ENCODE results near the gene SLC1A2. TPM values are rescaled to one million over a fixed set of nuclear protein-coding genes. Genes with fewer than 3 reads are reported as not detected.

The SLC1A2 gene
- total and polyA plus RNA-seq, 11 donors = 0.80 to 23.5 (median 5.2) TPM

DNA sequence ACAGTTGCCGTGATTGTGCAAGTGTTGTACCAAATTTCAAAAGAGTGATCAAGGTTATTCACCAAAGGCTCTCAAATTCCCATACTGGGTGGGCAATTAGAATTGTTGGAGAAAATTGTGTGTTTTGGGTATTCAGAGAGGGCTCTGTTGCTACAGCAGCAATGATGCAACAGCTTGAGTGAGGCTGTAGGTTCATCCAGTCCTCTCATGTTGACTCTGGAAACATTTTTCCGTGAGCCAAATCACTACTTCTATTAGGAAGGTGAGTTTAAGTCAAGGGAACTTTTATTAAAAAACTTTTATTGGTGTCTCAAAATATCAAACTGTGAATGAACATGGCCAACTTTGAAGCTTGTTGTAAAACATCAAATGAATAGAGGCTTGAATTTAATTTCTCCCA is 163.8 kb downstream of the SLC1A2 start:
- Histone ChIP-seq H3K27ac (no peak overlapping the region), H3K9me3 (no peaks in the 10 kb centered on the region), H3K27me3 (no peaks in the 10 kb centered on the region), H3K4me3 (no peak overlapping the region), H3K36me3 (no peaks in the 10 kb centered on the region), H3K4me1 (peaks cover 0 to 24% (median 4%) of the 10 kb centered on the region in 12 donors)
- WGBS, 4 donors = 95 to 98% (median 98%) methylated on average over 2 of the region's 2 CpGs
- intact Hi-C loops (cut with DNase I) = no loop called here
- TF ChIP-seq POLR2A (IDR thresholded peaks at IDR 0.05) = no peak
- TF ChIP-seq, protein P1, sequence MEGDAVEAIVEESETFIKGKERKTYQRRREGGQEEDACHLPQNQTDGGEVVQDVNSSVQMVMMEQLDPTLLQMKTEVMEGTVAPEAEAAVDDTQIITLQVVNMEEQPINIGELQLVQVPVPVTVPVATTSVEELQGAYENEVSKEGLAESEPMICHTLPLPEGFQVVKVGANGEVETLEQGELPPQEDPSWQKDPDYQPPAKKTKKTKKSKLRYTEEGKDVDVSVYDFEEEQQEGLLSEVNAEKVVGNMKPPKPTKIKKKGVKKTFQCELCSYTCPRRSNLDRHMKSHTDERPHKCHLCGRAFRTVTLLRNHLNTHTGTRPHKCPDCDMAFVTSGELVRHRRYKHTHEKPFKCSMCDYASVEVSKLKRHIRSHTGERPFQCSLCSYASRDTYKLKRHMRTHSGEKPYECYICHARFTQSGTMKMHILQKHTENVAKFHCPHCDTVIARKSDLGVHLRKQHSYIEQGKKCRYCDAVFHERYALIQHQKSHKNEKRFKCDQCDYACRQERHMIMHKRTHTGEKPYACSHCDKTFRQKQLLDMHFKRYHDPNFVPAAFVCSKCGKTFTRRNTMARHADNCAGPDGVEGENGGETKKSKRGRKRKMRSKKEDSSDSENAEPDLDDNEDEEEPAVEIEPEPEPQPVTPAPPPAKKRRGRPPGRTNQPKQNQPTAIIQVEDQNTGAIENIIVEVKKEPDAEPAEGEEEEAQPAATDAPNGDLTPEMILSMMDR (IDR thresholded peaks at IDR 0.05) = no peak
- no peak for DNase-seq
- ATAC-seq = no peak

DNA sequence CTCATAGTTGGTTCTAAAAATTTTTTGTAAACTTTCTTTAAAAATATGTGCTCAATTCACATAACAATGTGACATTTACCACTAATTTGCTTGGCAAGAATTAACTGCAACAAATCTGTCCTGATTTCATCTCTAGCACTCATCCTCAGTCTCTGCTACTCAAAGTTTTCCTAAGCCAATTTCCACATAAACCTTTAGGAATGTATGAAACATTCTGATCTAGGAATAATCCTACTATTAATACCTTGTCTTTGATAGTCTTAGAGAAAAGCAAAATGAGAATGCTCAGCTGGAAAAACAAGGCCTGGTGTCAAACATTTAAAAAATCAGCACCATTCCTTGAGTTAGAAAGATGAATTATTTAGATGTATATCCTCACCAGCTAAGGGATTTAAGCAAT is 166.1 kb downstream of the SLC1A2 start:
- DNase-seq = no peak
- H3K4me1 ChIP-seq = peaks cover 0 to 26% (median 4%) of the 10 kb centered on the region in 12 donors
- TF ChIP-seq, protein P1 (IDR thresholded peaks at IDR 0.05) = no peak
- no peak for TF ChIP-seq POLR2A (IDR thresholded peaks at IDR 0.05)
- ATAC-seq = no peak
- no peak overlapping the region for H3K27ac ChIP-seq
- no peak overlapping the region for H3K4me3 ChIP-seq
- no peaks in the 10 kb centered on the region for H3K9me3 ChIP-seq
- intact Hi-C loops (cut with DNase I) = no loop called here
- H3K27me3 ChIP-seq = no peaks in the 10 kb centered on the region
- no peaks in the 10 kb centered on the region for H3K36me3 ChIP-seq

DNA sequence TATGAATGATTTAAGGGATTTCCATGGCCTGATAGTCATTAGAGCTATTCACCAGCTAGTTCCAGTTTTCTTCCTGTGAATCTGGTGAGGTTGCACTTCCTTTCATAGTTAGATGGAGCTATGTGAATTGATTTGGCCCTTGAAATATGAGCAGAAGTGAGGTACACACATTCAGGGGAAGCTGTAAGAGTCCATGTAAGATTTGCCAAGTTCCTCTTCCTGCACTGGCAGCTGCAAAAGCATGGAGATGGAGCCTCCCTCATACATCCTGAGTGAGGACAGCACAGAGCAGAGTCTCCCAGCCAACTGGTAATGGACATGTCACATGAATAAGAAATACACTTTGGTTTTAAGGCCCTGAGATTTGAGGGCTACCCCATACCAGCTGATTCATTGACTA is 168.7 kb downstream of the SLC1A2 start:
- ATAC-seq (no peak), DNase-seq (no peak)
- H3K36me3 ChIP-seq = no peaks in the 10 kb centered on the region
- intact Hi-C loops (cut with DNase I) = no loop called here
- peaks cover 0 to 28% (median 16%) of the 10 kb centered on the region in 12 donors for H3K4me1 ChIP-seq
- H3K9me3 ChIP-seq = no peaks in the 10 kb centered on the region
- TF ChIP-seq, protein P1 (IDR thresholded peaks at IDR 0.05) = no peak
- TF ChIP-seq POLR2A (IDR thresholded peaks at IDR 0.05) = no peak
- H3K4me3 ChIP-seq = no peak overlapping the region
- peak overlapping the region in 1 of 12 donors; percentile 7 for H3K27ac ChIP-seq
- H3K27me3 ChIP-seq = no peaks in the 10 kb centered on the region

DNA sequence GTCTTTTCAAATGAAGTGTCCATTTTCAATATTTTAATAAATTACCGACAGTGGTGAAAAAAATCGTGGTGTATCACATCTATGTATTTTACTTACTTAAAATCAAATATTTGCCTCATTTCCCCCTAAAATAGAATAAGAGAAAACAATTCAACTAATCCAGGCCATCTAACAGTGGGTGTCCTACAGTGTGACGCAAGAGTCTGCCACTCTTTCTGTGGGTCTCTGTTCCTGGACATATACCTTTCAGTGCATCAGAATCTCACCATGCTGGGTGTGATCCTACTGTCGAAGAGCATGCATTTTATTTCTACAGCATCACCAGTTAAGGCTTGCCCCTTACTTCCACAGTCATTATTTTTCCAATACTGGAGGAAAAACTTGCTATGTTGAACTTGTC is 169.2 kb downstream of the SLC1A2 start:
- ATAC-seq = no peak
- Histone ChIP-seq H3K27ac (no peak overlapping the region), H3K4me1 (peaks cover 0 to 28% (median 16%) of the 10 kb centered on the region in 12 donors), H3K27me3 (no peaks in the 10 kb centered on the region), H3K36me3 (no peaks in the 10 kb centered on the region), H3K9me3 (no peaks in the 10 kb centered on the region), H3K4me3 (no peak overlapping the region)
- TF ChIP-seq, protein P1 (IDR thresholded peaks at IDR 0.05) = no peak
- TF ChIP-seq POLR2A (IDR thresholded peaks at IDR 0.05) = no peak
- intact Hi-C loops (cut with DNase I) = no loop called here
- no peak for DNase-seq
- 94 to 97% (median 96%) methylated on average over 4 of the region's 4 CpGs for WGBS, 4 donors

All from heart left ventricle (tissue), 16 donors.